ENCODE data around the gene CLEC4A. TPM values are rescaled to one million over a fixed set of nuclear protein-coding genes. Genes with fewer than 3 reads are reported as not detected.
A peak's percentile ranks its signal among the peaks of the same experiment; 100 is the strongest.

The CLEC4A gene
- polyA plus RNA-seq, 1 donor (not counting 4 experiments of a cell fraction or from before 2014, with no cell fraction given), result 0.31 TPM

- dilution Hi-C loops (cut with MboI; ENCODE audit: extremely low pct_ligation_motif_present, low sequenced_read_pairs), result no loop called here
- FAIRE-seq, result no peak
Observed at GRCh38 chr12:8078398-8078797, 45.0 kb upstream of the CLEC4A start.

GRCh38 chr12:8078916-8079315, 44.5 kb upstream of the CLEC4A start:
- dilution Hi-C loops (cut with MboI; ENCODE audit: extremely low pct_ligation_motif_present, low sequenced_read_pairs), result no loop called here
- Histone ChIP-seq H3K9me3 (ENCODE audit: control insufficient read depth, low read depth, low read length) (no peaks in the 10 kb centered on the region), H3K27me3 (ENCODE audit: control insufficient read depth, extremely low read depth, insufficient read depth, low read length) (no peaks in the 10 kb centered on the region), H3K4me2 (ENCODE audit: control insufficient read depth, extremely low read depth, insufficient read depth, low read depth, low read length) (no peak overlapping the region), H3K4me3 (ENCODE audit: control insufficient read depth in 2 of 3, extremely low read depth in 1 of 3, insufficient read depth in 2 of 3, low read depth in 1 of 3, low read length in 3 of 3) (no peak overlapping the region), H4K20me1 (ENCODE audit: control insufficient read depth, extremely low read depth, insufficient read depth, low read length) (no peaks in the 10 kb centered on the region), H3K27ac (ENCODE audit: control insufficient read depth, insufficient read depth, low read length) (no peak overlapping the region), H3K79me2 (ENCODE audit: control insufficient read depth, insufficient read depth, low read length) (peaks cover 23% of the 10 kb centered on the region), H3K36me3 (ENCODE audit: control insufficient read depth in 2 of 2, extremely low read depth in 1 of 2, insufficient read depth in 2 of 2, low read length in 2 of 2) (no peaks in the 10 kb centered on the region), H3K9ac (ENCODE audit: control insufficient read depth, extremely low read depth, insufficient read depth, low read length) (no peak overlapping the region), H3K9me1 (ENCODE audit: control insufficient read depth, extremely low read depth, insufficient read depth, low read length) (no peaks in the 10 kb centered on the region), H3K4me1 (ENCODE audit: control insufficient read depth, extremely low read depth, insufficient read depth, low read length) (peaks cover 24% of the 10 kb centered on the region), H2AFZ (ENCODE audit: control insufficient read depth, low read length) (no peak overlapping the region)
- FAIRE-seq (no peak), DNase-seq (ENCODE audit: low read depth, low spot score) (no peak)
- TF ChIP-seq, protein P1, sequence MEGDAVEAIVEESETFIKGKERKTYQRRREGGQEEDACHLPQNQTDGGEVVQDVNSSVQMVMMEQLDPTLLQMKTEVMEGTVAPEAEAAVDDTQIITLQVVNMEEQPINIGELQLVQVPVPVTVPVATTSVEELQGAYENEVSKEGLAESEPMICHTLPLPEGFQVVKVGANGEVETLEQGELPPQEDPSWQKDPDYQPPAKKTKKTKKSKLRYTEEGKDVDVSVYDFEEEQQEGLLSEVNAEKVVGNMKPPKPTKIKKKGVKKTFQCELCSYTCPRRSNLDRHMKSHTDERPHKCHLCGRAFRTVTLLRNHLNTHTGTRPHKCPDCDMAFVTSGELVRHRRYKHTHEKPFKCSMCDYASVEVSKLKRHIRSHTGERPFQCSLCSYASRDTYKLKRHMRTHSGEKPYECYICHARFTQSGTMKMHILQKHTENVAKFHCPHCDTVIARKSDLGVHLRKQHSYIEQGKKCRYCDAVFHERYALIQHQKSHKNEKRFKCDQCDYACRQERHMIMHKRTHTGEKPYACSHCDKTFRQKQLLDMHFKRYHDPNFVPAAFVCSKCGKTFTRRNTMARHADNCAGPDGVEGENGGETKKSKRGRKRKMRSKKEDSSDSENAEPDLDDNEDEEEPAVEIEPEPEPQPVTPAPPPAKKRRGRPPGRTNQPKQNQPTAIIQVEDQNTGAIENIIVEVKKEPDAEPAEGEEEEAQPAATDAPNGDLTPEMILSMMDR (optimal IDR thresholded peaks at IDR 0.05 in 1 of 3, IDR thresholded peaks at IDR 0.05 in 1 of 3, conservative IDR thresholded peaks at IDR 0.05 in 1 of 3; ENCODE audit: extremely low read depth in 1 of 3, insufficient read depth in 2 of 3, low read length in 3 of 3), result no peak
- TF ChIP-seq EZH2 (IDR thresholded peaks at IDR 0.05; ENCODE audit: low read length), result no peak

More at GRCh38 chr12:8078398-8078797, 45.0 kb upstream of the CLEC4A start:
- Histone ChIP-seq H3K36me3 (ENCODE audit: control insufficient read depth in 2 of 2, extremely low read depth in 1 of 2, insufficient read depth in 2 of 2, low read length in 2 of 2) (no peaks in the 10 kb centered on the region), H3K9me3 (ENCODE audit: control insufficient read depth, low read depth, low read length) (no peaks in the 10 kb centered on the region), H4K20me1 (ENCODE audit: control insufficient read depth, extremely low read depth, insufficient read depth, low read length) (no peaks in the 10 kb centered on the region), H3K4me1 (ENCODE audit: control insufficient read depth, extremely low read depth, insufficient read depth, low read length) (peaks cover 24% of the 10 kb centered on the region), H3K9ac (ENCODE audit: control insufficient read depth, extremely low read depth, insufficient read depth, low read length) (no peak overlapping the region), H3K4me2 (ENCODE audit: control insufficient read depth, extremely low read depth, insufficient read depth, low read depth, low read length) (no peak overlapping the region), H3K27ac (ENCODE audit: control insufficient read depth, insufficient read depth, low read length) (no peak overlapping the region), H3K27me3 (ENCODE audit: control insufficient read depth, extremely low read depth, insufficient read depth, low read length) (no peaks in the 10 kb centered on the region), H3K9me1 (ENCODE audit: control insufficient read depth, extremely low read depth, insufficient read depth, low read length) (no peaks in the 10 kb centered on the region), H3K4me3 (ENCODE audit: control insufficient read depth in 2 of 3, extremely low read depth in 1 of 3, insufficient read depth in 2 of 3, low read depth in 1 of 3, low read length in 3 of 3) (no peak overlapping the region), H2AFZ (ENCODE audit: control insufficient read depth, low read length) (no peak overlapping the region), H3K79me2 (ENCODE audit: control insufficient read depth, insufficient read depth, low read length) (peaks cover 18% of the 10 kb centered on the region)
- DNase-seq (ENCODE audit: low read depth, low spot score), result no peak
- TF ChIP-seq, protein P1 (optimal IDR thresholded peaks at IDR 0.05 in 1 of 3, IDR thresholded peaks at IDR 0.05 in 1 of 3, conservative IDR thresholded peaks at IDR 0.05 in 1 of 3; ENCODE audit: extremely low read depth in 1 of 3, insufficient read depth in 2 of 3, low read length in 3 of 3), result peak; percentile 16 to 63 (median 54)
- TF ChIP-seq EZH2 (IDR thresholded peaks at IDR 0.05; ENCODE audit: low read length), result no peak
